ENCODE results near the gene NUDT1.

Gene NUDT1

GRCh38 chr7:2202901-2203765 is 38.9 kb upstream of the NUDT1 start:
- no peaks in the 10 kb centered on the region for H3F3A ChIP-seq (ENCODE audit: insufficient read depth)
- no peak overlapping the region for H3K4me2 ChIP-seq (ENCODE audit: low read depth, low read length, poor library complexity, severe bottlenecking)
- H3K27me3 ChIP-seq (ENCODE audit: low read length): no peaks in the 10 kb centered on the region
- no peak overlapping the region for H2AFZ ChIP-seq (ENCODE audit: low read depth, low read length, severe bottlenecking)
- H3K9ac ChIP-seq (ENCODE audit: low read length): no peak overlapping the region
- no peaks in the 10 kb centered on the region for H3K36me3 ChIP-seq (ENCODE audit: low read length)
- no peak overlapping the region for H3K27ac ChIP-seq (ENCODE audit: low read depth, low read length)
- H4K20me1 ChIP-seq (ENCODE audit: low read depth, low read length): no peaks in the 10 kb centered on the region
- no peak overlapping the region for H3K4me3 ChIP-seq (ENCODE audit: insufficient read depth, low read length, poor library complexity, severe bottlenecking)
- H3K9me3 ChIP-seq (ENCODE audit: insufficient read depth, low read length): no peaks in the 10 kb centered on the region
- H3K79me2 ChIP-seq (ENCODE audit: insufficient read depth, low read length): no peaks in the 10 kb centered on the region
- TF ChIP-seq EZH2phosphoT487 (conservative IDR thresholded peaks at IDR 0.05; ENCODE audit: low read length): no peak
- TF ChIP-seq, protein P1, sequence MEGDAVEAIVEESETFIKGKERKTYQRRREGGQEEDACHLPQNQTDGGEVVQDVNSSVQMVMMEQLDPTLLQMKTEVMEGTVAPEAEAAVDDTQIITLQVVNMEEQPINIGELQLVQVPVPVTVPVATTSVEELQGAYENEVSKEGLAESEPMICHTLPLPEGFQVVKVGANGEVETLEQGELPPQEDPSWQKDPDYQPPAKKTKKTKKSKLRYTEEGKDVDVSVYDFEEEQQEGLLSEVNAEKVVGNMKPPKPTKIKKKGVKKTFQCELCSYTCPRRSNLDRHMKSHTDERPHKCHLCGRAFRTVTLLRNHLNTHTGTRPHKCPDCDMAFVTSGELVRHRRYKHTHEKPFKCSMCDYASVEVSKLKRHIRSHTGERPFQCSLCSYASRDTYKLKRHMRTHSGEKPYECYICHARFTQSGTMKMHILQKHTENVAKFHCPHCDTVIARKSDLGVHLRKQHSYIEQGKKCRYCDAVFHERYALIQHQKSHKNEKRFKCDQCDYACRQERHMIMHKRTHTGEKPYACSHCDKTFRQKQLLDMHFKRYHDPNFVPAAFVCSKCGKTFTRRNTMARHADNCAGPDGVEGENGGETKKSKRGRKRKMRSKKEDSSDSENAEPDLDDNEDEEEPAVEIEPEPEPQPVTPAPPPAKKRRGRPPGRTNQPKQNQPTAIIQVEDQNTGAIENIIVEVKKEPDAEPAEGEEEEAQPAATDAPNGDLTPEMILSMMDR (IDR thresholded peaks at IDR 0.05; ENCODE audit: insufficient read depth, low read length, poor library complexity, severe bottlenecking): no peak
- H3K9me2 ChIP-seq (replicated peaks; ENCODE audit: insufficient read depth, low read length): no peaks in the 10 kb centered on the region

DNA sequence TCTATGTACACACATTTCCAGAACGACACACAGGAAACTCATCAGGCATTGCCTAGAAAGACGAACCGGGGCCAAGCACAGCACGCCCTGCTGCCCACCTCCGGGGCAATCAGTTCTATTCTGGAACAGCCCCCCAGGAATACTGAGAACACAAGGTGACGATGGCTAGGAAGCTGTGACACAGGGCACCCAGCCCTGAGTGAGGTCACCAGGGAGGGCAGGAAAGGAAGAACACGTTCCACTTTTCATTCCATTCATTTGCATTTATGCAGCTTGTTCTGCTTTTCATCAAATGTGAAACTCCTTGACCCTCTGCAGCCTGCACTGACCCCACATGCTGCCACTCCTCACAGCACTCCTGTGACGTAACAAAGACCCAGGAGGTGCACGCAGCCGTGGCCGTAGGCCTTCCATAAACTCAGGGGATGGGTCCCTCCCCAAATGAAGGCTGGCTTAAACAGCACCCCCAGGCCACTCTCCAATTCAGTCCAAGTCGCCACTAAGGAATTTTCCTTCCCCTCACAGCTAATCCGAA is 38.2 kb upstream of the NUDT1 start:
- no peak for TF ChIP-seq EZH2phosphoT487 (conservative IDR thresholded peaks at IDR 0.05; ENCODE audit: low read length)
- TF ChIP-seq, protein P1 (IDR thresholded peaks at IDR 0.05; ENCODE audit: insufficient read depth, low read length, poor library complexity, severe bottlenecking): no peak
- Histone ChIP-seq H3K27me3 (ENCODE audit: low read length) (no peaks in the 10 kb centered on the region), H3K9ac (ENCODE audit: low read length) (no peak overlapping the region), H3F3A (ENCODE audit: insufficient read depth) (no peaks in the 10 kb centered on the region), H3K4me2 (ENCODE audit: low read depth, low read length, poor library complexity, severe bottlenecking) (no peak overlapping the region), H3K4me3 (ENCODE audit: insufficient read depth, low read length, poor library complexity, severe bottlenecking) (no peak overlapping the region), H2AFZ (ENCODE audit: low read depth, low read length, severe bottlenecking) (no peak overlapping the region), H3K9me2 (replicated peaks; ENCODE audit: insufficient read depth, low read length) (no peaks in the 10 kb centered on the region), H4K20me1 (ENCODE audit: low read depth, low read length) (no peaks in the 10 kb centered on the region), H3K36me3 (ENCODE audit: low read length) (no peaks in the 10 kb centered on the region), H3K9me3 (ENCODE audit: insufficient read depth, low read length) (no peaks in the 10 kb centered on the region), H3K79me2 (ENCODE audit: insufficient read depth, low read length) (no peaks in the 10 kb centered on the region), H3K27ac (ENCODE audit: low read depth, low read length) (no peak overlapping the region)

DNA sequence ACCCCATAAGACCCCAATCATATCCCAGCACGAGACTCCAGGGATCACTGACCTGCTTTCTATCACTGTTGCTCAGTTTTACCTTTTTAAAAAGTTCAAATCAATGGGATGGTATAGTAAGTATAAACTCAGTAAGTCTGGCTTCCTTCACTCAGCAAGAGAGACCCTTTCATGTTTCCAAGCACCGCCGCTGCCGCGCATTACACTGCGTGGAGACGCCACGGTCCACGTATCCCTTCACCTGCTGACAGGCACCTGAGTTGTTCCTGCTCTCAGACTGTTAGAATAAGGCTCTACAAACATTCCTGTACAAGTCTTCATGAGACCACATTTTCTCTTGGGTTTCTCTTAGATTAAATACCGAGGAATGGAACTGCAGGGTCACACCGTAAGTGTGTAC is 37.6 kb upstream of the NUDT1 start:
- H2AFZ ChIP-seq (ENCODE audit: low read depth, low read length, severe bottlenecking): no peak overlapping the region
- no peaks in the 10 kb centered on the region for H3K36me3 ChIP-seq (ENCODE audit: low read length)
- TF ChIP-seq, protein P1 (IDR thresholded peaks at IDR 0.05; ENCODE audit: insufficient read depth, low read length, poor library complexity, severe bottlenecking): no peak
- no peak for TF ChIP-seq EZH2phosphoT487 (conservative IDR thresholded peaks at IDR 0.05; ENCODE audit: low read length)
- no peaks in the 10 kb centered on the region for H3K9me3 ChIP-seq (ENCODE audit: insufficient read depth, low read length)
- no peaks in the 10 kb centered on the region for H3F3A ChIP-seq (ENCODE audit: insufficient read depth)
- H3K4me3 ChIP-seq (ENCODE audit: insufficient read depth, low read length, poor library complexity, severe bottlenecking): no peak overlapping the region
- no peaks in the 10 kb centered on the region for H4K20me1 ChIP-seq (ENCODE audit: low read depth, low read length)
- H3K27me3 ChIP-seq (ENCODE audit: low read length): no peaks in the 10 kb centered on the region
- no peak overlapping the region for H3K4me2 ChIP-seq (ENCODE audit: low read depth, low read length, poor library complexity, severe bottlenecking)
- no peaks in the 10 kb centered on the region for H3K9me2 ChIP-seq (replicated peaks; ENCODE audit: insufficient read depth, low read length)
- no peak overlapping the region for H3K9ac ChIP-seq (ENCODE audit: low read length)
- H3K79me2 ChIP-seq (ENCODE audit: insufficient read depth, low read length): no peaks in the 10 kb centered on the region
- H3K27ac ChIP-seq (ENCODE audit: low read depth, low read length): no peak overlapping the region

All from SU-DHL-6 (cell line).